HepG2 (cell line): ENCODE data around the gene CAPN8. TPM values are rescaled to one million over a fixed set of nuclear protein-coding genes. Genes with fewer than 3 reads are reported as not detected.

Source experiments
- ATAC-seq: fragments of 200-7000 bp; cut with Tn5 transposase; 3 replicates; pipeline ENCODE4 v1.9.1; 2020; ENCODE audit warnings: mild to moderate bottlenecking, moderate library complexity
- BruUV-seq: library from RNA; stranded (reverse); fragments of 400-500 nt; replicated peaks from 2 replicates; lab custom pipeline; 2021; lab: Mats Ljungman, UMichigan
- CTCF ChIA-PET: fragments of 300-600 bp; formaldehyde crosslinking; extraction: SDS; loops from one replicate; lab custom pipeline; 2021; ENCODE audit warnings: low total read pairs, inconsistent platforms, low intra/inter-chr PET ratio; lab: Yijun Ruan, JAX
- POLR2A ChIA-PET: fragments of 350-600 bp; sonication (Branson Sonifier 250); formaldehyde crosslinking; loops from one replicate; lab custom pipeline; 2020; ENCODE audit warnings: antibody characterized with exemption, inconsistent platforms; lab: Yijun Ruan, JAX
- DNase-seq: peaks from one replicate; pipeline ENCODE4 v3.0.0-alpha.2; 2015; ENCODE audit warnings: low spot score
- FAIRE-seq: peaks from 3 replicates; lab custom pipeline; 2011; peaks lifted over from hg19 to GRCh38; lab: Jason Lieb, UNC
- H2AFZ ChIP-seq: one replicate; pipeline ENCODE4 v1.6.1; 2011; ENCODE audit warnings: low read length, inconsistent platforms
- H3K27ac ChIP-seq: fragments of 300-600 bp; 3 replicates; pipeline ENCODE4 v1.8.0; 2011; ENCODE audit warnings: mixed run types, mild to moderate bottlenecking, mixed read lengths, low read length, inconsistent platforms; ENCODE audit not compliant: insufficient read depth; ENCODE audit errors: extremely low read length
- H3K27me3 ChIP-seq, 2 experiments: fragments of 200-600 bp in 1 of 2; 2 replicates in 1 of 2; 3 replicates in 1 of 2; pipeline versions ENCODE4 v1.6.0 to v1.8.0; 2011; ENCODE audit warnings: low read length in 2 of 2, mild to moderate bottlenecking in 2 of 2, moderate library complexity in 2 of 2, inconsistent platforms in 1 of 2; ENCODE audit not compliant: insufficient read depth in 2 of 2, control insufficient read depth in 1 of 2
- H3K36me3 ChIP-seq, 2 experiments: fragments of 200-600 bp in 1 of 2; replicated peaks in 1 of 2; 2 replicates in 1 of 2; 3 replicates in 1 of 2; pipeline versions ENCODE4 v1.5.1 to v1.8.0; 2011; ENCODE audit warnings: low read length in 2 of 2, inconsistent platforms in 1 of 2; ENCODE audit not compliant: insufficient read depth in 2 of 2, control insufficient read depth in 1 of 2
- H3K4me1 ChIP-seq: 2 replicates; pipeline ENCODE4 v1.5.1; 2012; ENCODE audit warnings: low read length, inconsistent platforms; ENCODE audit not compliant: insufficient read depth
- H3K4me2 ChIP-seq: 2 replicates; pipeline ENCODE4 v1.6.0; 2011; ENCODE audit warnings: low read depth, low read length, inconsistent platforms
- H3K4me3 ChIP-seq, 3 experiments: fragments of 200-600 bp in 1 of 3; sonication (generic), shearing (Covaris generic) in 1 of 3; replicated peaks in 1 of 3; 2 replicates each; pipeline ENCODE4 v1.5.1; 2011 to 2016; ENCODE audit warnings: low read length in 3 of 3, inconsistent platforms in 2 of 3, low read depth in 2 of 3, mild to moderate bottlenecking in 2 of 3, control low read depth in 1 of 3, mixed read lengths in 1 of 3; ENCODE audit not compliant: insufficient read depth in 1 of 3
- H3K79me2 ChIP-seq: one replicate; pipeline ENCODE4 v1.6.1; 2011; ENCODE audit warnings: low read length, inconsistent platforms; ENCODE audit not compliant: insufficient read depth
- H3K9ac ChIP-seq: 2 replicates; pipeline ENCODE4 v1.6.0; 2011; ENCODE audit warnings: mild to moderate bottlenecking, low read depth, low read length, inconsistent platforms; ENCODE audit not compliant: insufficient read depth
- H3K9me3 ChIP-seq: 2 replicates; pipeline ENCODE4 v1.5.1; 2012; ENCODE audit warnings: mild to moderate bottlenecking, low read length
- H4K20me1 ChIP-seq: 2 replicates; pipeline ENCODE4 v1.6.0; 2011; ENCODE audit warnings: inconsistent platforms, mild to moderate bottlenecking, low read length, moderate library complexity; ENCODE audit not compliant: insufficient read depth
- EHMT2 ChIP-seq: fragments of 200-600 bp; sonication (generic); IDR thresholded peaks from 2 replicates; pipeline ENCODE4 v1.7.0; 2017; ENCODE audit warnings: antibody characterized with exemption, low read depth, low read length, borderline replicate concordance
- HDAC1 ChIP-seq: sonication (generic); formaldehyde crosslinking; IDR thresholded peaks from 2 replicates; pipeline ENCODE4 v1.5.1; 2020; ENCODE audit warnings: mild to moderate bottlenecking, missing genetic modification reagents
- IKZF4 ChIP-seq: sonication (generic); formaldehyde crosslinking; IDR thresholded peaks from 2 replicates; pipeline ENCODE4 v1.5.1; 2020; ENCODE audit warnings: borderline replicate concordance, mild to moderate bottlenecking, low read depth, missing genetic modification reagents; ENCODE audit errors: not compliant biosample characterization
- KAT2B ChIP-seq: fragments of 150-350 bp; IDR thresholded peaks from 2 replicates; pipeline ENCODE4 v1.6.1; 2014; ENCODE audit warnings: low read depth, low read length, borderline replicate concordance
- MEF2D ChIP-seq: sonication (generic); formaldehyde crosslinking; IDR thresholded peaks from 2 replicates; pipeline ENCODE4 v1.5.1; 2020; ENCODE audit warnings: mild to moderate bottlenecking, missing genetic modification reagents
- MYNN ChIP-seq: sonication (generic); formaldehyde crosslinking; IDR thresholded peaks from 2 replicates; pipeline ENCODE4 v1.4.0; 2020; ENCODE audit warnings: mild to moderate bottlenecking, low read depth, missing genetic modification reagents
- RXRB ChIP-seq: IDR thresholded peaks from 2 replicates; pipeline ENCODE4 v1.6.1; 2016; ENCODE audit warnings: borderline replicate concordance, missing genetic modification reagents, missing compliant biosample characterization
- TAF15 ChIP-seq: fragments of 200-400 bp; formaldehyde crosslinking; IDR thresholded peaks from one replicate; pipeline ENCODE4 v1.6.1; 2018; ENCODE audit warnings: mild to moderate bottlenecking, low read depth, low read length; ENCODE audit not compliant: poor library complexity, severe bottlenecking
- TBX2 ChIP-seq: sonication (generic); formaldehyde crosslinking; IDR thresholded peaks from 2 replicates; pipeline ENCODE4 v1.5.0; 2020; ENCODE audit warnings: missing genetic modification reagents, mild to moderate bottlenecking, borderline replicate concordance
- ZBTB3 ChIP-seq: sonication (generic); formaldehyde crosslinking; IDR thresholded peaks from 2 replicates; pipeline ENCODE4 v1.4.0; 2020; ENCODE audit warnings: low read depth, mild to moderate bottlenecking, moderate library complexity, missing genetic modification reagents, borderline replicate concordance
- ZNF496 ChIP-seq: sonication (generic); formaldehyde crosslinking; IDR thresholded peaks from 2 replicates; pipeline ENCODE4 v1.8.1; 2023; ENCODE audit warnings: mild to moderate bottlenecking, moderate library complexity, missing genetic modification reagents; ENCODE audit not compliant: insufficient replicate concordance
- ZNF737 ChIP-seq: sonication (generic); formaldehyde crosslinking; IDR thresholded peaks from 2 replicates; pipeline ENCODE4 v1.5.0; 2020; ENCODE audit warnings: missing genetic modification reagents, mild to moderate bottlenecking, borderline replicate concordance
- ZNF768 ChIP-seq: sonication (generic); formaldehyde crosslinking; IDR thresholded peaks from 2 replicates; pipeline ENCODE4 v1.4.0; 2020; ENCODE audit warnings: missing genetic modification reagents
- ZNF780A ChIP-seq: sonication (generic); formaldehyde crosslinking; IDR thresholded peaks from 2 replicates; pipeline ENCODE4 v1.8.0; 2022; ENCODE audit warnings: mild to moderate bottlenecking, missing genetic modification reagents, moderate library complexity
- WGBS: methylation state at CpG from one replicate; pipeline ENCODE4 v1.1.6; 2017; ENCODE audit warnings: low lambda C conversion rate; 5-methylcytosine and 5-hydroxymethylcytosine counted together
- in situ Hi-C: cut with HindIII; loops from 2 replicates; pipeline ENCODE4 v1.10.0; 2017; ENCODE audit warnings: low pct_unique_long_range_greater_than_20kb; ENCODE audit not compliant: extremely low pct_ligation_motif_present
- intact Hi-C: fragments of 100-400 bp; cut with micrococcal nuclease; formaldehyde crosslinking; loops from one replicate; pipeline ENCODE4 v1.10.0; 2022; ENCODE audit not compliant: unreplicated experiment
- polyA plus RNA-seq, 8 experiments: library from polyadenylated mRNA; depleted of rRNA in 3 of 8; stranded (reverse) in 7 of 8; unstranded in 1 of 8; fragments of >200 nt; fragmentation: Illumina TruSeq in 4 of 8; extraction: Trizol in 4 of 8; gene quantifications; 2 replicates each; pipeline versions ENCODE4 v1.2.1 to v1.2.3, GENCODE V29; 2011 to 2016; ENCODE audit warnings: low read depth in 4 of 8, missing spikeins in 1 of 8, mixed read lengths in 1 of 8; ENCODE audit not compliant: insufficient read depth in 1 of 8
- total RNA-seq, 5 experiments: library from RNA; depleted of rRNA; stranded (reverse); fragments of >200 nt; fragmentation: Illumina TruSeq; extraction: Trizol; gene quantifications; 2 replicates each; pipeline ENCODE4 v1.2.3, GENCODE V29; 2016; ENCODE audit warnings: low read depth in 1 of 5
- TF ChIP-seq, protein P1 (sequence below): sonication (generic); formaldehyde crosslinking; conservative IDR thresholded peaks from 2 replicates; pipeline ENCODE4 v1.5.0; 2020; ENCODE audit warnings: missing genetic modification reagents

The CAPN8 gene
- total and polyA plus RNA-seq, 2 of the 13 experiments (the other 11 are each of a cell fraction or from before 2014, with no cell fraction given), result 0.20 to 0.25 TPM

DNA sequence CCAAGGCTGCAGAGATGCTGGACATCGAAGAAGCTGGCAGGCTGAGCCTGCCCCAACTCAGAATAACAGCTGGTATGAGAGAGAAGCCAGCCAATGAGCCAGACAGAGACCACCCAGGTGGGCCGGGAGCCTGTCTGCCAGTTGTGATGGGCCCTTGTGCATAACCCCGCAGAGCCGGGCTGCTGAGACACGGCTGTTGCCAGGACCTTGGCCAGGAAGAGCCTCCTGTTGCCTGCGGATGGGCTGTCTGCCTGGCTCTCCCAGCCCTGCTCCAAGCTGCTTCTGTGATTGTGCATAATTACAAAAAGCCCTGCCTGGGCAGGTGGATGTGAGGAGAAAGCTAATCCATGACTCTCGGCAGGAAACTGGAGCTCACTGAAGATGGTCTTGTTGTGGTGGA, 126.5 kb downstream of the CAPN8 start:
- ChIA-PET CTCF (no interaction called here), POLR2A (no interaction called here)
- TF ChIP-seq ZNF496 (CRISPR knock-in tag) (no peak), EHMT2 (no peak), MYNN (CRISPR knock-in tag) (no peak), TAF15 (no peak), KAT2B (no peak), HDAC1 (CRISPR knock-in tag) (no peak), ZNF768 (no peak), TBX2 (CRISPR knock-in tag) (no peak), RXRB (CRISPR knock-in tag) (no peak), ZBTB3 (CRISPR knock-in tag) (no peak), ZNF737 (no peak), IKZF4 (CRISPR knock-in tag) (no peak), MEF2D (CRISPR knock-in tag) (no peak), ZNF780A (no peak)
- TF ChIP-seq, protein P1, sequence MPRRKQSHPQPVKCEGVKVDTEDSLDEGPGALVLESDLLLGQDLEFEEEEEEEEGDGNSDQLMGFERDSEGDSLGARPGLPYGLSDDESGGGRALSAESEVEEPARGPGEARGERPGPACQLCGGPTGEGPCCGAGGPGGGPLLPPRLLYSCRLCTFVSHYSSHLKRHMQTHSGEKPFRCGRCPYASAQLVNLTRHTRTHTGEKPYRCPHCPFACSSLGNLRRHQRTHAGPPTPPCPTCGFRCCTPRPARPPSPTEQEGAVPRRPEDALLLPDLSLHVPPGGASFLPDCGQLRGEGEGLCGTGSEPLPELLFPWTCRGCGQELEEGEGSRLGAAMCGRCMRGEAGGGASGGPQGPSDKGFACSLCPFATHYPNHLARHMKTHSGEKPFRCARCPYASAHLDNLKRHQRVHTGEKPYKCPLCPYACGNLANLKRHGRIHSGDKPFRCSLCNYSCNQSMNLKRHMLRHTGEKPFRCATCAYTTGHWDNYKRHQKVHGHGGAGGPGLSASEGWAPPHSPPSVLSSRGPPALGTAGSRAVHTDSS (CRISPR knock-in tag), result no peak

More for the DNA sequence above, 126.5 kb downstream of the CAPN8 start:
- Histone ChIP-seq H3K9ac (no peak overlapping the region), H3K4me1 (no peaks in the 10 kb centered on the region), H3K27ac (no peak overlapping the region), H3K27me3 (peaks cover 2 to 34% of the 10 kb centered on the region in 2 experiments; a peak in 4 of 5 replicates), H3K79me2 (no peaks in the 10 kb centered on the region), H4K20me1 (no peaks in the 10 kb centered on the region), H3K4me2 (no peak overlapping the region), H3K36me3 (no peaks in the 10 kb centered on the region), H3K4me3 (no peak overlapping the region), H2AFZ (no peak overlapping the region), H3K9me3 (no peaks in the 10 kb centered on the region)
- BruUV-seq, result no TSS peak
- FAIRE-seq, result no peak
- 6% methylated on average over 2 of the region's 7 CpGs for WGBS
- intact Hi-C loops, result no loop called here
- in situ Hi-C loops, result no loop called here
- no peak for DNase-seq
- ATAC-seq, result no peak
